ENCODE data around the gene WDR75.
A peak's percentile ranks its signal among the peaks of the same experiment; 100 is the strongest.

Gene WDR75

DNA sequence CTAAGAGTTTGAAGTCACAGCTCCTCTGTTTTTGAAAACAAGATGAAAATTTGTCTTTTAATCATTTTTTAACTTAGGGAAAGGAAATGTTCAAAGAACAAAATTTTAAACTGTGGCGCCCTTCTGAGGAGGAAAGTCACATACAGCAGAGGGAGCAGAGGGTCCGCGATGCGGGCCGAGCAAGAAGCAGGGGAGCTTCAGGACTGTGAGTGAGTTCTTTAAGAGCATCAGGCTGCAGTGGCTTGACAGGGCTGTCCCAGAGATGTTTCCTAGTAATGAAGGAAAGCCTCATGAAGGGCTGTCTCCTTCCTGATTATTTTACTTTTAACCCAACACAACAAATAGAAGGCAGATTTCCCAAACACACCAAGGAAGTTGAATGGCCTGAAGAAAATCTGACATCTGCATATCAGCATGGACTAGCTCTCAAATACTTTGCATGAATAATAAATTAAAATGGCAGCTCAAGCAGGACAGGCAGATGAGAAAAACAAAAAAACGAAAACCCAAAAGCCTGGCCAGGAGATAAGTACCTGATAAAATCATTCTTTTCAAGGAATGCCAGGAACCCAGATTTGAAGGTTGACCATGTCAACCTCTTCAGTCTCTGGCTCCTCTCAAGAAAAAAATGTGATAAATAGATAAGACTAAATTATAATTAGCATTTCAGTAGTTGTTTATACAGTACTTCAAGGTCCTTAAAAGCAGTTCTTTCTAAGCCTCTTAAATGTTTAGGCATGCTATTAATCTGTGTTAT lies 78.5 kb downstream of the WDR75 start:
- H3K27ac ChIP-seq = no peak overlapping the region
- TF ChIP-seq, protein P1, sequence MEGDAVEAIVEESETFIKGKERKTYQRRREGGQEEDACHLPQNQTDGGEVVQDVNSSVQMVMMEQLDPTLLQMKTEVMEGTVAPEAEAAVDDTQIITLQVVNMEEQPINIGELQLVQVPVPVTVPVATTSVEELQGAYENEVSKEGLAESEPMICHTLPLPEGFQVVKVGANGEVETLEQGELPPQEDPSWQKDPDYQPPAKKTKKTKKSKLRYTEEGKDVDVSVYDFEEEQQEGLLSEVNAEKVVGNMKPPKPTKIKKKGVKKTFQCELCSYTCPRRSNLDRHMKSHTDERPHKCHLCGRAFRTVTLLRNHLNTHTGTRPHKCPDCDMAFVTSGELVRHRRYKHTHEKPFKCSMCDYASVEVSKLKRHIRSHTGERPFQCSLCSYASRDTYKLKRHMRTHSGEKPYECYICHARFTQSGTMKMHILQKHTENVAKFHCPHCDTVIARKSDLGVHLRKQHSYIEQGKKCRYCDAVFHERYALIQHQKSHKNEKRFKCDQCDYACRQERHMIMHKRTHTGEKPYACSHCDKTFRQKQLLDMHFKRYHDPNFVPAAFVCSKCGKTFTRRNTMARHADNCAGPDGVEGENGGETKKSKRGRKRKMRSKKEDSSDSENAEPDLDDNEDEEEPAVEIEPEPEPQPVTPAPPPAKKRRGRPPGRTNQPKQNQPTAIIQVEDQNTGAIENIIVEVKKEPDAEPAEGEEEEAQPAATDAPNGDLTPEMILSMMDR (conservative IDR thresholded peaks at IDR 0.05) = no peak
- TF ChIP-seq ZFX (IDR thresholded peaks at IDR 0.05) = no peak

DNA sequence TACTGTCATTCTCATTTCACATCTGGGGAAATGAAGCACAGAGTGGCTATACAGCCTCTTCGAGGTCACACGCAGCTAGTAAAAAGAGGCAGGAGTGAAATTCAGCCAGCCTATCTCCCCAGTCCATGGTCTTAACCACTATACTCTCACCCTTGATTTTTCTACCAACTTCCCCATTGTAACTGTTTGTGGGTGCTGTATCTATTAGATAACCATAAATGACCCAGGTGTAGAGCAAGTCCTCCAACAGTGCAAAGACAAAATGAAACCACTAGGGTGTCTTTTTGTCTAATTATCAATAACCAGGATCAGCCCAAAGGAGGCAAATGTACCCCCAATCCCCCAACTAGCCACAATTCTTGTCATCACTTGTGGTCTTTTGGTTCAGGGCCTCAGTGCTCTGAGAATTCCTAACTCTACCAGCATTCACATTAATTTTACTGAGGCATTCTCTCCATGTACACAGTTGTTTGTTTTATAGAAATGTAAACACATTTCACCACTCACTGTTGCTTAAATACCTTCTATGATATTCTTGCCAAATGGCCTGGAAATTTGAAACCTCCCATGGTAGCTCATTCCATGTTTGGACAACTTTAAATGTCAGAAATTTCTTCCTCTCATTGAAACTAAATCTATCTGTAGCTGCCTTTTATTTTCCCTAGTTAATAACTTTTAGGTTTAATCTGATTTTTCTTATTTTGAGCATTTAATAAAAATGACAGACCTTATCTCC lies 80.6 kb downstream of the WDR75 start:
- H3K27ac ChIP-seq = peak overlapping the region; percentile 61; the same call in 1 of the 2 replicates

DNA sequence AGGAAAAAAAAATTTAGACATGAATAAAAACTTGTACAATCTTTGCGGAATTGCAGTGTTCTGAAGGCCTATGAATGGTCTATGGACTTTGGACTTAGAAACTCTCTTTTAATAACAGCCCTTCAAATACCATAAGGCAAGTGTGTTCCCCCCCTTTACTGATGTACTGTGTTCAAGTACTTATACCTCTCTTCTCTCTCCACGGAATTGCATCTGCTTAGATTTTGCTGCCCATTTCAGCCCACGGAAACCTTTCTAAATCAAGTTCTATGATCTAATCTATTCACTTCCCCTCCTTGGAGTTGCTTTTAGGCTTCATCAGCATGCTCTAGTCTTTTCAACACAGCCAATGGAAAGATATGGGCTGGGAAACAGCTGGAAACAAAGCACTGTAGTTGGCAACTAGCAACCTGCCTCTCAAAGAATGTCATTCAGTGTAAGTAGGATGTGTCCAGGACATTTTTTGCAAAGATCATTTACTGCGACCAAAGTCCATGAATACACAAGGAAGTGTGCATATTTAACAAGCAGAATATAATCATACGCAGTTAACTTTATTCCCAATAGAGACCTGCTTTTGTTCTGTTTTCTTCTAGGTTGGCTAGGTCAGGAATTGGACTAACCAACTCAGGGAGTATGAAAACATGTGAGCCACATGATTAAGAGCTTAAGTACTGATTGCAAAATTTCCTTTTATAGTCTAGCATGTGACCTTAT lies 81.3 kb downstream of the WDR75 start:
- peak overlapping the region; percentile 60; the same call in 1 of the 2 replicates for H3K27ac ChIP-seq

More for the DNA sequence above, 80.6 kb downstream of the WDR75 start:
- TF ChIP-seq, protein P1 (conservative IDR thresholded peaks at IDR 0.05) = no peak
- TF ChIP-seq ZFX (IDR thresholded peaks at IDR 0.05) = no peak

DNA sequence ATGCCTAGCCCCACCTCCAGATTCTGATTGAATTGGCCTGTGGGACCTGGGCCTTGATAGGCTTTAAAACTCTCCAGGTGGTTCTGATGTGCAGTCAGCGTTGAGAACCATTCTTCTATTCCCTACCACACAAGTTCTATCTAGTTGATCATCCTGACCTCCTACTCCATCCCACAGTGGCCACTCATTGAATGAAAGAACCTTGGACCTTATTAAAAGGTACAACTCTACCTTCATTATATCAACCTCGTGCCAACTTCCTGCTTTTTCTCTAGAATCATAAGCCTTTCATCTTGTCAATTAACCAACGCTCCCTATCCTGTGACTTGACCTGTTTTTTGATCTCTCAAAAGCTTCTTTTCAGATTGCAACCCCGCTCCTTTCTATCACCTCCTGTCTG lies 83.5 kb downstream of the WDR75 start:
- no peak for TF ChIP-seq ZFX (IDR thresholded peaks at IDR 0.05)
- TF ChIP-seq, protein P1 (conservative IDR thresholded peaks at IDR 0.05) = no peak
- H3K27ac ChIP-seq = no peak overlapping the region

More for the DNA sequence above, 81.3 kb downstream of the WDR75 start:
- TF ChIP-seq, protein P1 (conservative IDR thresholded peaks at IDR 0.05) = no peak
- TF ChIP-seq ZFX (IDR thresholded peaks at IDR 0.05) = no peak
